Activated CD4-positive, CD25-positive, alpha-beta regulatory T cell treated with anti-CD3 and anti-CD28 coated beads, Interleukin-2, amount 50 U/mL, for 24 hours (primary cell): ENCODE results near the gene CHRD.
"Not testable (repeated sequence)": the region's sequence is repeated elsewhere in the genome, so short reads cannot be mapped to it uniquely, and the experiment has no call there.

Experiments used
- ATAC-seq, 2 donors: fragments of 150-1000 bp; cut with Tn5 transposase; one replicate each; pipeline ENCODE4 v1.10.0; 2021; ENCODE audit warnings: mild to moderate bottlenecking in 1 of 2, moderate library complexity in 1 of 2

Gene CHRD

GRCh38 chr3:184428561-184429175 lies 48.8 kb downstream of the CHRD start:
- no peak for ATAC-seq

DNA sequence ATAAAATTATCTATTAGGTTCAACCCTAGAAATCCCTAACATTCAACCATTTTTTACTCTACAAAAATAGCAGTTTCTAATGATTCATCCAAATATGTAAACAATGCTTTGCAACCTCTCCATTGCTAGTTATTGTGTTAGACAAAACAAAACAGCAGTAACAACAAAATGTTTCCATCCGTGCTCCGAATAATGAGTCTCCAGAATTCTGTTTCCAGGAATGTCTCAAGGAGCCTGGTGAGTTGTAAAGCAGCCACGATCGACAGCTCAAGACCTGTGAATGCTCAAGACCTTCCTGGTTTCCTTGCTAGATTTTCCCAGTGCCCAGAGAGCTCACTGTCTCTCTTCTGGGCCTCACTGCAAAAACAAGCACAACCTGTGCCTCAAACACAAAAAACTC lies 49.9 kb downstream of the CHRD start:
- ATAC-seq, result no peak

DNA sequence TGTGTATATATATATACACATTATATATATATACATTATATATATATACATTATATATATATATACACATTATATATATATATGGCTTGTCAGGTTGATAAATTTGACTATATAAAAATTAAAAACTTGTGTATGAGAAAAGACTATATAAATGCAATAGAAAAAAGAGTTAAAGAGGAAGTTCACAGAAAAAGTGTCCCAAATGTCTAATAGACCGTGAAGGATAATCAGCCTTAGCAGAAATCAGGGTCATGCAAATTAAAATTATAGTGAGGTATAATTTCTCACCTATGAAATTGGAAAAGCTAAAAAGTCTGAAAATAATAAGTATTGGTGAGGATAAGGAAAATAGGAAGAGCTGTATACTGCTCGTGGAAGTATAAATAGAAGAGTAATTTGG lies 51.1 kb downstream of the CHRD start:
- no peak for ATAC-seq

DNA sequence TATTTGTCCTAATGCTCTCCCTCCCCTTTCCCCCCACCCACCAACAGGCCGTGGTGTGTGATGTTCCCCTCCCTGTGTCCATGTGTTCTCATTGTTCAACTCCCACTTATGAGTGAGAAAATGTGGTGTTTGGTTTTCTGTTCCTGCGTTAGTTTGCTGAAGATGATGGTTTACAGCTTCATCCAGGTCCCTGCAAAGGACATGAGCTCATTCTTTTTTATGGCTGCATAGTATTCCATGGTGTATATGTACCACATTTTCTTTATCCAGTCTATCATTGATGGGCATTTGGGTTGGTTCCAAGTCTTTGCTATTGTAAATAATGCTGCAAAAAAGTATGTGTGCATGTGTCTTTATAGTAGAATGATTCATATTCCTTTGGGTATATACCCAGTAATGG lies 53.3 kb downstream of the CHRD start:
- not testable (repeated sequence) for ATAC-seq

- no peak for ATAC-seq
Measured at GRCh38 chr3:184439096-184439495, 59.2 kb downstream of the CHRD start.
